ENCODE data around the gene TP53BP2.
"Not testable (repeated sequence)": the region's sequence is repeated elsewhere in the genome, so short reads cannot be mapped to it uniquely, and the experiment has no call there.

TP53BP2 gene

GRCh38 chr1:223742856-223743517, 102.8 kb downstream of the TP53BP2 start:
- no peak for DNase-seq (ENCODE audit: low read depth)

GRCh38 chr1:223741861-223742260, 103.9 kb downstream of the TP53BP2 start:
- DNase-seq (ENCODE audit: low read depth) = no peak

GRCh38 chr1:223740038-223740736, 105.6 kb downstream of the TP53BP2 start:
- not testable (repeated sequence) for DNase-seq (ENCODE audit: low read depth)

GRCh38 chr1:223739366-223740037, 106.2 kb downstream of the TP53BP2 start:
- no peak for DNase-seq (ENCODE audit: low read depth)

GRCh38 chr1:223738465-223739365, 107.0 kb downstream of the TP53BP2 start:
- no peak for DNase-seq (ENCODE audit: low read depth)

- no peak for DNase-seq (ENCODE audit: low read depth)
These were observed 108.4 kb downstream of the TP53BP2 start for GRCh38 chr1:223737342-223737741.

- DNase-seq (ENCODE audit: low read depth) = not testable (repeated sequence)
These were observed 109.1 kb downstream of the TP53BP2 start for GRCh38 chr1:223736638-223737037.

- no peak for DNase-seq (ENCODE audit: low read depth)
These were observed 111.6 kb downstream of the TP53BP2 start for GRCh38 chr1:223733898-223734852.

GRCh38 chr1:223732993-223733798, 112.6 kb downstream of the TP53BP2 start:
- DNase-seq (ENCODE audit: low read depth) = no peak

GRCh38 chr1:223731133-223731770, 114.5 kb downstream of the TP53BP2 start:
- no peak for DNase-seq (ENCODE audit: low read depth)

GRCh38 chr1:223730479-223731132, 115.1 kb downstream of the TP53BP2 start:
- DNase-seq (ENCODE audit: low read depth) = no peak

- DNase-seq (ENCODE audit: low read depth) = no peak
These were observed 115.8 kb downstream of the TP53BP2 start for GRCh38 chr1:223729906-223730305.
